Stomach (tissue), 9 donors: ENCODE data around the gene LRRC4C. TPM values are rescaled to one million over a fixed set of nuclear protein-coding genes. Genes with fewer than 3 reads are reported as not detected.
A peak's percentile ranks its signal among the peaks of the same experiment; 100 is the strongest.

ENCODE experiments used
- DNase-seq, 2 donors: peaks; one replicate each; pipeline versions ENCODE4 v3.0.0 to v3.0.0-alpha.2; 2013 to 2019
- H3K27ac ChIP-seq, 5 donors: fragments of 200-600 bp in 4 of 5; sonication (generic) in 4 of 5; one replicate each; pipeline ENCODE4 v1.5.1; 2013 to 2019; ENCODE audit warnings: mild to moderate bottlenecking in 1 of 5, moderate library complexity in 1 of 5
- H3K27me3 ChIP-seq, 3 donors: fragments of 200-600 bp; sonication (generic); one replicate each; pipeline ENCODE4 v1.5.1; 2017 to 2019; ENCODE audit warnings: mixed run types in 1 of 3
- H3K36me3 ChIP-seq, 4 donors: fragments of 200-600 bp; sonication (generic); 1 replicate in 3 of 4; 2 replicates in 1 of 4; pipeline ENCODE4 v1.5.1; 2016 to 2019
- H3K4me1 ChIP-seq, 4 donors: fragments of 200-600 bp; sonication (generic); one replicate each; pipeline ENCODE4 v1.5.1; 2016 to 2019
- H3K4me3 ChIP-seq, 4 donors: fragments of 200-600 bp; sonication (generic) in 3 of 4; one replicate each; pipeline ENCODE4 v1.5.1; 2016 to 2019; ENCODE audit warnings: mild to moderate bottlenecking in 1 of 4
- H3K9me3 ChIP-seq, 4 donors: fragments of 200-600 bp; sonication (generic); one replicate each; pipeline ENCODE4 v1.5.1; 2016 to 2019
- CTCF ChIP-seq, 7 experiments: fragments of 450-650 bp in 4 of 7; fragments of 200-600 bp in 3 of 7; sonication (generic) in 3 of 7; IDR thresholded peaks; one replicate each; pipeline ENCODE4 v1.5.1; 2016 to 2019; ENCODE audit warnings: antibody characterized with exemption in 7 of 7, control low read depth in 2 of 7, mild to moderate bottlenecking in 1 of 7
- EP300 ChIP-seq: sonication (generic); formaldehyde crosslinking; IDR thresholded peaks from one replicate; pipeline ENCODE4 v1.6.1; 2017; ENCODE audit warnings: antibody characterized with exemption
- POLR2A ChIP-seq, 4 donors: fragments of 450-650 bp; IDR thresholded peaks; one replicate each; pipeline ENCODE4 v1.6.1; 2016; ENCODE audit warnings: antibody characterized with exemption in 4 of 4, control low read depth in 2 of 4, mild to moderate bottlenecking in 1 of 4, moderate library complexity in 1 of 4
- POLR2AphosphoS5 ChIP-seq, 3 donors: sonication (generic); formaldehyde crosslinking; IDR thresholded peaks; one replicate each; pipeline ENCODE4 v1.6.1; 2016; ENCODE audit warnings: antibody characterized with exemption in 3 of 3
- WGBS, 5 donors: extraction: QIAGEN DNeasy Blood & Tissue Kit in 3 of 5; methylation state at CpG; one replicate each; pipeline versions ENCODE4 v1.1.5 to v1.1.7; 2013 to 2018; 5-methylcytosine and 5-hydroxymethylcytosine counted together
- intact Hi-C: fragments of 100-400 bp; cut with DNase I; formaldehyde crosslinking; loops from one replicate; pipeline ENCODE4 v1.15.1; 2023; ENCODE audit warnings: low total_unique reads
- polyA plus RNA-seq, 3 donors: library from polyadenylated mRNA; stranded (reverse); fragments of 200-250 nt; gene quantifications; one replicate each; pipeline ENCODE4 v1.2.3, GENCODE V29; 2013
- total RNA-seq, 5 donors: library from RNA; depleted of rRNA; stranded (reverse); fragments of >200 nt; gene quantifications; one replicate each; pipeline versions ENCODE4 v1.1.0 to v1.2.3, GENCODE V29; 2014 to 2016
- donor health status: healthy with polysubstance abuse.
- donor health status: Bipolar disorder and iron deficiency.
- donor health status: healthy.

Gene LRRC4C
- total and polyA plus RNA-seq, 8 donors, result 0.31 to 3.3 (median 0.45) TPM; not detected in 4

GRCh38 chr11:40338062-40338461, 1121.4 kb downstream of the LRRC4C start:
- Histone ChIP-seq H3K4me1 (no peaks in the 10 kb centered on the region), H3K36me3 (no peaks in the 10 kb centered on the region), H3K27me3 (no peaks in the 10 kb centered on the region), H3K9me3 (no peaks in the 10 kb centered on the region), H3K4me3 (no peak overlapping the region), H3K27ac (no peak overlapping the region)
- DNase-seq, result no peak
- TF ChIP-seq POLR2AphosphoS5 (IDR thresholded peaks at IDR 0.05), result no peak
- TF ChIP-seq EP300, result no peak
- TF ChIP-seq CTCF (IDR thresholded peaks at IDR 0.05), result no peak
- no peak for TF ChIP-seq POLR2A (IDR thresholded peaks at IDR 0.05)
- 86 to 90% (median 89%) methylated on average over 3 of the region's 3 CpGs for WGBS, 5 donors
- intact Hi-C loops, result no loop called here

- Histone ChIP-seq H3K27me3 (no peaks in the 10 kb centered on the region), H3K27ac (no peak overlapping the region), H3K36me3 (no peaks in the 10 kb centered on the region), H3K9me3 (no peaks in the 10 kb centered on the region), H3K4me1 (no peaks in the 10 kb centered on the region), H3K4me3 (no peak overlapping the region)
- no peak for DNase-seq
- no peak for TF ChIP-seq CTCF (IDR thresholded peaks at IDR 0.05)
- no peak for TF ChIP-seq POLR2A (IDR thresholded peaks at IDR 0.05)
- TF ChIP-seq POLR2AphosphoS5 (IDR thresholded peaks at IDR 0.05), result no peak
- no peak for TF ChIP-seq EP300
- 42 to 73% (median 48%) methylated on average over 3 of the region's 3 CpGs for WGBS, 5 donors
- intact Hi-C loops, result no loop called here
Measured at GRCh38 chr11:40337118-40337517, 1122.3 kb downstream of the LRRC4C start.

GRCh38 chr11:40328890-40329614, 1130.4 kb downstream of the LRRC4C start:
- 3 to 12% (median 4%) methylated on average over 5 of the region's 5 CpGs for WGBS, 5 donors

GRCh38 chr11:40323241-40323640, 1136.2 kb downstream of the LRRC4C start:
- Histone ChIP-seq H3K9me3 (no peaks in the 10 kb centered on the region), H3K4me1 (no peaks in the 10 kb centered on the region), H3K4me3 (no peak overlapping the region), H3K36me3 (no peaks in the 10 kb centered on the region), H3K27me3 (no peaks in the 10 kb centered on the region), H3K27ac (no peak overlapping the region)
- DNase-seq, result no peak
- TF ChIP-seq POLR2AphosphoS5 (IDR thresholded peaks at IDR 0.05), result no peak
- no peak for TF ChIP-seq CTCF (IDR thresholded peaks at IDR 0.05)
- no peak for TF ChIP-seq POLR2A (IDR thresholded peaks at IDR 0.05)
- intact Hi-C loops, result no loop called here
- WGBS, 5 donors, result 82 to 87% (median 83%) methylated on average over 3 of the region's 3 CpGs

More at GRCh38 chr11:40328890-40329614, 1130.4 kb downstream of the LRRC4C start:
- peak; percentile 69 to 94 for DNase-seq
- Histone ChIP-seq H3K9me3 (no peaks in the 10 kb centered on the region), H3K27me3 (no peaks in the 10 kb centered on the region), H3K27ac (peak overlapping the region in 3 of 5 donors; percentile 30 to 48 (median 33)), H3K4me1 (peaks cover 0 to 15% (median 11%) of the 10 kb centered on the region in 4 donors), H3K4me3 (no peak overlapping the region), H3K36me3 (no peaks in the 10 kb centered on the region)
- intact Hi-C loops, result no loop called here
- no peak for TF ChIP-seq CTCF (IDR thresholded peaks at IDR 0.05)
- TF ChIP-seq POLR2AphosphoS5 (IDR thresholded peaks at IDR 0.05), result peak; percentile 53 to 92 (median 54)
